Activated naive CD4-positive, alpha-beta T cell treated with anti-CD3 and anti-CD28 coated beads, Interleukin-2, amount 50 U/mL, for 72 hours (primary cell): Measurements from ENCODE around the gene NKD2. TPM values are rescaled to one million over a fixed set of nuclear protein-coding genes. Genes with fewer than 3 reads are reported as not detected.

Source experiments
- total RNA-seq, 2 donors: library from RNA; stranded (reverse); gene quantifications; one replicate each; pipeline ENCODE4 v1.2.3, GENCODE V29; 2022

The NKD2 gene
- total RNA-seq, 2 donors from 2014 or later = 1.8 to 14.6 TPM

Other genes starting within 250 kb of the NKD2 start
- 1 to 10 TPM in 1 of 2 donors, not detected in 1; 1.4 TPM for gene ZDHHC11B, start 224.1 kb upstream of the NKD2 start, total RNA-seq
- gene ZDHHC11, start 157.8 kb upstream of the NKD2 start, total RNA-seq = 10 to 100 TPM in 1 of 2 donors, 1 to 10 TPM in 1; 3.4 to 19.3 TPM
- gene BRD9, start 116.0 kb upstream of the NKD2 start, total RNA-seq = 10 to 100 TPM; 60.4 to 61.7 TPM
- gene TRIP13, start 115.9 kb upstream of the NKD2 start, total RNA-seq = 10 to 100 TPM; 20.1 to 25.5 TPM
- gene SLC12A7, start 103.3 kb downstream of the NKD2 start, total RNA-seq = 10 to 100 TPM; 19.5 to 74.7 TPM
- not detected for gene SLC6A19, start 192.8 kb downstream of the NKD2 start, total RNA-seq
- not detected for gene SLC6A18, start 216.6 kb downstream of the NKD2 start, total RNA-seq